Bone marrow (tissue), 2 donors: ENCODE data around the gene CTCFL.
A peak's percentile ranks its signal among the peaks of the same experiment; 100 is the strongest.

Source experiments
- DNase-seq, 2 donors: peaks; one replicate each; lab custom pipeline; 2025; lab: John Stamatoyannopoulos, UW

Gene CTCFL

GRCh38 chr20:57465486-57465885, 59.5 kb downstream of the CTCFL start:
- DNase-seq, result no peak

DNA sequence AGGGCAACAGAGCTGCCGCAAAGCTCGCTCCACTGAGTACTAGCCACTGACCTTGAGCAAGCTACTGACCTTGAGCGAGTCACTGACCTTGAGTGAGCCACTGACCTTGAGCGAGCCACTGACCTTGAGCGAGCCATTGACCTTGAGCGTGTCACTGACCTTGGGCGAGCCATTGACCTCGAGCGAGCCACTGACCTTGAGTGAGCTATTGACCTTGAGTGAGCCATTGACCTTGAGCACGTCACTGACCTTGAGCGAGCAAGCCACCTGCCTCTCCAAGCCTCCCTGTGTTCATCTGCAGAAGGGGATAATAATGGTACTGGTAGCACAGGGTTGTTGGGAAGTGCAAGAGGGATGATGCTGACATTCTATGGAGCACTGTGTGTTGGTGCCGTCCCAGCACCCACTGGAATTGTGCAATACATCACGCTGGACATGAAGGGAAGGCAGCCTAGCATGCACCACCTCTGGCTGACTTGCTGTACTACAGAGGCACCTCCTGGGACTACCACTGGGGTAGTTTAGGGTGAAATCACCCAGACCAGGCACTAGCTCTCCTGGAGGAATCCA, 60.2 kb downstream of the CTCFL start:
- DNase-seq, result no peak

- no peak for DNase-seq
These were observed 62.2 kb downstream of the CTCFL start for GRCh38 chr20:57462781-57463180.

DNA sequence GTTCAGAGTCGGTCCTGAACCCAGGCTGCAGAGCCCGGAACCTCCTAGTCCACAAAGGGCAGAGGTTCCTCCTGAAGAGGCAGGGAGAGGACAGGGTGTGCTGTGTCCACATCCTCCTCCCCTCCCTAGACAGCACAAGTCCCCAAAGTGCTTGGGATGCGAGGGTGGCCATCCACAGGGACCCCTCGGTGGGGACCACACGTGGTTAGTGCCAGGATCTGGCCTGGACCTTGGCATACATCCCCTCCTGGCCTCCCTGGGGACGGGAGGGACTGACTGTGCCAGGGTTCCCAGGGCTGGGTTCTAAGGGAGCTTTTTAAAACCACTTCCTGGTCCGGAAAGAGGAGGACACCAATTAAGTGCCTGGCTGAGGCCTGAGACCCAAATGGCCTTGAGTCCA, 63.2 kb downstream of the CTCFL start:
- DNase-seq, result no peak

DNA sequence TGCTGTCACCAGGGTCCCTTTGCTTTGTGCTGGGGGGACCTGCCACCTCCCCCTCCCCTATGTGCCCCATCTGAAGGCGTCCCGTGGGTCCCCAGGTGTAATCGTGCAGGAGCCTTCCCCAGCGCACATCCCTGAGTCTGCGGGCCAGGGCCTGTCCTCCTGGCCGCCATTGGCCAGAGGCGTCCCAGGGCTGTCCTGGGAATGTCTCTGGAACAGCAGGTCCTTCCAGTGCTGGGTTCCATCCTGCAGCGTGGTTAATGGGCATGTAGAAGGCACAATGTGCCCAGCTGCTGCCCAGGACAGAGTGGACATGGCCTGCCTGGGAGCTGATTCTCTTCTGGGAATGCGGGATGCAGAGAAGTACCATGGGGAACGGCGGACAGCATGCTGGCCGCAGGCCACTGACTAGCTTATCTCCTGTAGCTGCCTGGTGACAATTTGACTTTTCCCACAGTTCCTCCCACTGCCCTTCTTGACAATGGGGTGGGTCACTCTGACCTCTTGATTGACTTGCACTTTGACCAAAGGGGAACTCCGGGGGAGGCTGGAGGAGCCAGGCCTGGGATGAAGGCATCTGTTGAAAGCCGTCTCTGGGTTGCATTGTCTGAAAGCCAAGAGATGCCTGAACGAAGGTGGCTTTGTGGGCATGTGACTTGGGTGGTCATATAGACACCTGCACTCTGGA, 64.0 kb downstream of the CTCFL start:
- DNase-seq, result no peak

DNA sequence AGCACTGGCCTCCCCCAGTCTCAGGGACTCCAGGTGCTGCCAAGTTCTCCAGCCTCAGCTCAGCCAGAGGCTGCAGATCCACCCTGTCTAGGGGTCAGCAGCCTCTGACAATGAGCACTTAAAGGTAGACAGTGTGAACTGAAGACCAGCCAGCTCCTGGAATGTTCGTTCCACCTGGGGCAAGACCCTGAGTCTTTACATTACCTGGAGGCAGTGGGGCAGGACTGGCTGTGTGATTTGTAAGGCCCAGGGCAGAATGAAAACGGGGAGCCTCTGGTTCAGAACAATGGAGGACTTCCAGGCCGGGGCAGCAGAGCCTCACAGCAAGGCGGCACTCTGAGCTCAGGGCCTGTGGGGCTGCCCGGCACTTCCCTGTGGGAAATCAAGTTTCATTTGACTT, 65.0 kb downstream of the CTCFL start:
- DNase-seq, result no peak

DNA sequence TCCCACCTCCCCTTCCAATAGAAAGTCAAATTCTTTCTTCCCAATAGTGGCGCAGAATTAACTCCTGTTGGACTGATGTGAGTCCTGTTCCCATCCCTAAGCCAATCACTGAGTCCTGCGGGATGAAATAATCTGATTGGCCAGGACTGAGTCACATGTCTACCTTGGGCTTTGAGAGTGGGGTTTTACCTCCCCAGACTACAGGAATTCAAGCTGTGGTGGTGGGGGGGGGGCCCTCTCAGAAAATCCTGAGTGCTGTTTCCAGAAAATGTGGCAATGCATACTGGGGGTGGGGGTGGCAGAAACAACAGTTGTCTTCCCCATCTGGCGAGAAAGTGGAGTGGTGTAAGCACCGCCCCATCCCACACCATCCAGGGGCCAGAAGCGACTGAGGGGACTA, 65.7 kb downstream of the CTCFL start:
- DNase-seq, result no peak

DNA sequence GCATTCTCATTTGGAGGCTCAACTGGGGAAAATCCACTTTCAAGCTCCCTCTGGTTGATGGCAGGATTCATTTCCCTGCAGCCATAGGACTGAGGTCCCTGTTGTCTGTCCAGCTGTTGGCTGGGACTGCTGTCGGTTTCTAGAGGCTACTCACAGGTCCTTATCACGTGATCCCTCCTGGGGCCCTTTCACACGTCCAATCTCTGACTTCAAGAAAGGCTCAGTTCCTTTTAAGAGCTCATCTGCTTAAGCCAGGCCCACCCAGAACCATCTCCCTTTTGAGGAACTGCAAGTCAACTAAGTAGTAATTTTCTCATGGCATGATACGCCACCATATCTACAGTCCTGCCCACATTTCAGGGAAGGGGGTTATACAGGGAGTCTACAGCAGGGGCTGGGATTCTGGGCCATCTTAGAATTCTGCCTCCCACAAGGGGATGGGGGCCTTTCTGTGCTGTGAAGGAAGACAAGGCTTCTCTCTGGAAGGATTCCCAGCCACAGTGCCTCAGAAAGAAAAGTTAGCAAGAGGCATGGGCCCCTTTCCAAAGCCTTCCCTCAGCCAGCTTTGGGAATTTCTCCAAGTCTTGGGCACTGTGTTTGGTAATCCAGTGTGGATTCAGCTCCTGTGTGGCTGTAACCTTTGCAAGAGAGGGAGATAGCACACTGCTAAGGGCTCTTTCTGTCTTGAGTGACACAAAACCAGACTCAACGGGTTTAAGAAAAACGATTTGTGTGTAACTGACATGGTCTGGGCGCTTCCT, 66.4 kb downstream of the CTCFL start:
- DNase-seq, result no peak

- no peak for DNase-seq
These were observed 67.5 kb downstream of the CTCFL start for GRCh38 chr20:57457243-57458095.

- DNase-seq, result no peak
These were observed 68.8 kb downstream of the CTCFL start for GRCh38 chr20:57456116-57456515.

DNA sequence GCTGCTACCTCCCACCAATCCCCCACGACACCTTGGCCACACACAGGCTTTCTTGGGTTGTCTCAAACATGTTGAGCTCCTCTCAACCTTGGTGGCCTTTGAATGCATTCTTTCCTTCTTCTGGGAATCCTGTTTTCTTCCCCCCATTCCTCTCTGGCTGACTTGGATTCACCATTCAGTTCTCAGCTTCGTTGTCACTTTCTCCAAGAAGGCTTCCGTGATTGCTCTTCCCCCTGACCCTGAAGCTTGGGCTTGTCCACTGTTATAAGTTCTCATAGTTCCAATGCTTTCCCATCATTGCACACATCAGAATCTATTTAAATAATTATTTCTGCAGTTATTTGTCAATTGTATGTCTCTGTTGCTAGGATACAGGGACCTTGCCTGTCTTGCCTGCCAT, 69.6 kb downstream of the CTCFL start:
- no peak for DNase-seq

- DNase-seq, result peak; percentile 11 to 95
These were observed 72.9 kb downstream of the CTCFL start for GRCh38 chr20:57451795-57452661.

DNA sequence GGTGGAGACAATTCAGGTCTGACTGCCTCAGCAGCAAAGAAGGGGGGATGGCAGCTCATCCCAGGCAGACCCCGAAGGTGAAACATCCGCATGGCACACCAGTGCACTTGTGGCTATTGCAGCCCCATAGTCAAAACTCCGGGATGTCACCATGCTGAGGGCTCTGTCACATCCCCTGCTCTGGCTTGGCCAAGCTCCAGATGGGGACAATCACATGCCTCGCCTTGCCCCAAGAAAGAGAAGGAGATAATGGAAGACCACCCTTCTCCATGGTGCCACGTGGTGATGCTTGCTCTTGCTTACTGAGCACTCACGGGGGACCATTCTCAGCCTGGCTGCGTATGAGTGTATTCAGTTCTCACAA, 73.5 kb downstream of the CTCFL start:
- DNase-seq, result no peak

DNA sequence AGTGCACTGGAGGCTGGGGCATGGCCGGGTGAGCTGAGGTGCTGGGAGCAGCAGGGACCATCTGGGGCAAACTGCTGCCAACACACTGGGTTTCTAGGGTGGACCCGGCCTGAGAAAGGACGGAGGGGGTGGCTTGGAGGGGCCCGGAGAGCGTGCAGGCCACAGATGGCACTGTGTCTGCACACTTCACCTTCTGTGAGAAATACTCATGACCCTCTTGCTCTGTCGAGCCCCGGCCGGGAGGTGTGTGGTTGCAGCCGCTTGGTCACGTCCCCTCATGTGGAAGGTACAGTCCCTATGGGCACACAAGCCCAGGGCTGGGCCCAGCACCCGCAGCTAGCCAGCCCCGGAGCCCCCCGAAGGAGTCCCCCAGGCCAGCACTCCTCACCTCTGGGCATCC, 74.0 kb downstream of the CTCFL start:
- DNase-seq, result no peak

DNA sequence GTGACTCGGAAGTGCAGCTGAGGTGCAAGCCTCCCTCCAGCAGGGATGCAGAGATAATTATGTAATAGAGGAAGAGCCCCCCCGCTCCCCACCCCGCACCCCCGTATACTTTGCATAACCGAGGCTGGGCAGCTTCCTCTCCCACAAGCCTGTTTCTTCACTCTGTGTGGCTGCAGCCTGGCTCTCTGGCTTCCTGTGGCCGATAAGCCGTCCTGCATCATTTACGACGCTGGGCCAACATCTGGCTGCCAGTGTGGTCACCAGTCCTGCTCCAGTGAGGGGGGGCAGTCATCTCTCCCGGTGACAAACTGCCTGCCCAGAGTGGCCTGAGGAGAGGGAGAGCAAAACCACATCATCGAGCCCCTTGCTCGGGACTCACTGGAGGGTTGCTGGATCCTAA, 74.5 kb downstream of the CTCFL start:
- DNase-seq, result peak; percentile 37 to 75

DNA sequence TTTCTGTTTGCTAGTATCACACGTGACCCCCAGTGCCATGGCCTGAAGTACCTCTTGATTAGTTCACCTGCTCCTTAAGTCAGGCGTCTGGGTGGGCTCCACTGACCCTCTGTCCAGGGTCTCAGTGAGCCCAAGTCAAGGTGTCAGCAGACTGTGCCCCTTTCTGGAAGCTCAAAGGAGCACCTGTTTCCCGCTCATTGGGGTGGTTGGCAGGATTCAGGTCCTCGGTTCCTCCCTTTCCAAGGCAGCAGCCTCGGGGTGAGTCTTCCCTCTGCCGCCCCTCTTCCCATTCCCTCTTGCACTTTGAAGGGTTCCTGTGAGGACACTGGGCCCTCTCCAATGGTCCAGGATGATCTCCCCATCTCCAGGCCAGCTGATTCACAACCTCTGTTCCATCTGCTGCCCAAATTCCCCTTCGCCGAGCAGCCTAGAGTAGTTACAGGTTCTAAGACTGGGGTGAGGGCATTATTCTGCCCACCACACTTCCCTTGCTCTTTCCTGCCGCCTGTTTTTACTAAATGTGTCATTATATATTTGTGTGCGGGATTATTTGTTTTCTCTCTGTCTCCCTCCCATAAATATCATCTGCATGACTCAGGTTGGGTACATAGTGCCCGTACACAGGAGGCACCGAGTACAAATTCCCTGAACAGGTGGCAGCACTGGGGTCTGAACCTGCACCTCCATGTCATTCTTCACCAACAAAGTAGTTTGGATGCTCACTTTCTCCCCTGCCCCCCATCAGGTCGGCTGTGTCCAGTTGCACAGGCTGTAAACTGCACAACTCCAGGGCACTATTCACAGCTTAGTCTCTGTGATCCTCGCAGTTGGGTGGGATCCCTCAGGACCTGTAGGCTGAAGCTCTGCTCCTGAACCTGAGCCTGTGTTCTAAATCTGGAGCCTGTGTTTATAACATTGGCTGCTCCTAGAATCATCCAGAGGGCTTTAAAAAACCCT, 75.3 kb downstream of the CTCFL start:
- no peak for DNase-seq

DNA sequence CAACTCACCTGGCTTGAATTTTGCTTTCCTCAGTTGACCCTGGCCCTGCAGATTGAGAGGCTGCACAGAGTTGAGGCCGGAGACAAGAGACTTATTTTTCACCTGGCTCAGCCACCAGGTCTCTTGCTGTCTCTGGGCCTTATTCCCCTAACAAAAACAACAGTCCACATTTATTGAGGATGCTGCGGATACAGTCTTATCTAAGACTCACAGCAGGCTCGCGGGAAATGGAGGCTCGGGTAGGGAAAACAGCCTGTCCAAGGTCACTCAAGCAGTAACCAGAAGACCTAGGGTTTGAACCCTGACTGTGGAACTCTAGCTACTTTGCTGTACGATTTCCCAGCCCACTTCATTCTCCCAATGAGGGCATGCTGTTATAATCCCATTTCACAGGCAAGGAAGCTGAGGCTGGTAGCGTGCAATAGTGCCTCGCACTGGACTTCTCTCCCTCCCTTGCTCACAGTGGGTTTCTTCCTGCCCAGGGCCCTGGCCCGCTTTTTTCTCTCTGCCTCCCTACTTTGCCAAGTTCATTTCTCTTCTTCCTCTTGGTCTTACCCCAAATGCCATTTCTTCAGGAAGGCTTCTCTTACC, 76.1 kb downstream of the CTCFL start:
- no peak for DNase-seq
